SKM-1 treated with dmso at 0.1 percent for 144 hours (cell line): ENCODE results near the gene LY6G6D.

Experiments used
- DNase-seq: peaks from one replicate; lab custom pipeline; 2025; ENCODE audit not compliant: unreplicated experiment; lab: John Stamatoyannopoulos, UW

LY6G6D gene, protein sequence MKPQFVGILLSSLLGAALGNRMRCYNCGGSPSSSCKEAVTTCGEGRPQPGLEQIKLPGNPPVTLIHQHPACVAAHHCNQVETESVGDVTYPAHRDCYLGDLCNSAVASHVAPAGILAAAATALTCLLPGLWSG

DNA sequence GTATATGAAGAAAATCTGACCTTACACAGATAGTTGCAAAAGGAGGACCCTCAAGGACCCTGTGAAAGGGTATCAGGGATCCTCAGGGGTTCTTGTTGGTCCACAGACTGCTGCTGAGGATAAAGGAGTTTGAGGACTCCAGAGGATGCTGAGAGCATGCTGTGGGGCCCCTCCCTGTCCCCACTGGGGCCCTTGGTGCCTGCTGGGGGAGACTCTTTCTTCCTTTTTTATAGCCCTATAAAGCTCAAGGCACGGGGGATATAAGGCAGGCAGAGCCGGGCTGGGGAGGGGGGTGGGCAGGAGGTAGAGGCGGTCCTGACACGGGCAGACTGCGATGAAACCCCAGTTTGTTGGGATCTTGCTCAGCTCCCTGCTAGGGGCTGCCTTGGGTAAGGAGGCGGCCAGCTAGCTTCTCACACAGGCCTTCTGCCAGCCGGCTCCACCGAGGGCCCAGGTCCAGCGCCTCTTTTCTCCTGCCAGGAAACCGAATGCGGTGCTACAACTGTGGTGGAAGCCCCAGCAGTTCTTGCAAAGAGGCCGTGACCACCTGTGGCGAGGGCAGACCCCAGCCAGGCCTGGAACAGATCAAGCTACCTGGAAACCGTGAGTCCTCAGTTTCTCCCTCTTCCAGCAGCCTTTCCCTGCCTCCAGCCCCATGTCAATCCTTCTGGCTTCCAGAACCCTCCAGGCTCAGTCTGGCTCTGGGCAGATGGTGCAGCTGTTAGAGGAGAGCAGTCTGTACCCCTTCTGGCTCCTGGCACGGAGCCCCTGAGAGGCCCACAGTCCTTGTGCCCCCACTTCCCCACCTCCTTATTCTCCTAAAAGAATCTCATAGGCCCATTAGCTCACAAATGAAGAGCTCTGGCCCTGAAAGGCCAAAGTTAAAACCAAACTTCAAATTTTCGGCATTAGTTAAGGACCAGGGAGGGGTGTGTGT is at the start of gene LY6G6D:
LY6G6D (plus strand) TSS at position 327 of the 937 bp plus-strand sequence; CDS start at position 335, 8 bp downstream.
- no peak for DNase-seq

GRCh38 chr6:31665501-31666336 is 49.4 kb upstream of the LY6G6D start, which contains the start of gene CSNK2B:
TSS of gene CSNK2B (plus strand) at chr6:31666080. CDS start at chr6:31666832, 752 bp downstream.
- DNase-seq, result peak; percentile 99

GRCh38 chr6:31666337-31666965 is 48.7 kb upstream of the LY6G6D start:
- DNase-seq, result no peak

GRCh38 chr6:31669676-31670075 is 45.5 kb upstream of the LY6G6D start, which contains the start of gene LY6G5B:
TSS of gene LY6G5B (plus strand) at chr6:31669976. CDS start at chr6:31670951, 975 bp downstream.
- DNase-seq, result no peak

DNA sequence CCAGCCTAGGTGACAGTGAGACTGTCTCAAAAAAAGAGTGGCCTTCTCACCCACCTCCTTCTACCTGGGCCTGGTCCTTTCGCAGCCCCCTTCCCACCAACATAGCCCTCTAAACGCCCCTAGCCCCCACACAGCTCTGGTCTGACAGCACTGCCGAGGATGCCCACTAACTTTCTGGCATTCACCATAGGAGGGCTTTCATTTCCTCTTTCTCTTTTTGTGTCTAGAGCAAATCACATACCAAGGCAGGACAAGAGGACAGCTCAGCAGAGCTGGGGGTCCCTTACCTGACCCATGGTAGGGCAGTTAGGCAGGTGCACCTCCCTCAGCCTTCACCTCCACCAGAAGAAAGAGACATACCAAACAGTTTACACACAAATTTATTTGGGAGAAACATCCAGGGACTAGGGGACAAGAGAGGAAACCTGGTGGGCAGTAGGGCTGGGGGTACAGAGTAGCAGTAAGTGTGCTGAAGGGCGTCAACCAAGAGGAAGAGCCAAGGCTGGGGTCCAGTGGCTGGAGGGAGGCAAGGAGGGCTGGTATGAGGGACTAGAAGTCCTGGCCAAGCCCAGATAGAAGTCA is 38.7 kb upstream of the LY6G6D start:
- no peak for DNase-seq

DNA sequence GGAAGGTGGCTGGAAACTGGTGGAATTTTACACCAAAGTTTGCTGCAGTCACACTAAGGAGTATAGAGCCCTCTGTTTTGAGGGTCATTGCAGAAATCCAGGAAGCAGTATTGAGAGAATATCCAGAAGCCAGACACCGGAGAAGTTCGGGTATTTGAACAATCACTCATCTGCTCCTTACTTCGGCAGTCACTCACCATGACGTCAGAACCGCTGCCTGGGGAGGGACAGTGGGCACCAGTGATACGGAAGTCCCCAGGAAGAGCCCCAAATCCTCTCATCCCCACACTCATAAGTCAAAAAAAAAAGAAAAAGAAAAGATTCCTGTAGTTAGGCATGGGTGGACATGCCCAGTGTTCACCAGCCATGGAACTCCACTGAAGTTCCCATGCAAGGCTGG is 38.2 kb upstream of the LY6G6D start:
- no peak for DNase-seq

- DNase-seq, result no peak
Observed at GRCh38 chr6:31677955-31678354, 37.2 kb upstream of the LY6G6D start.

DNA sequence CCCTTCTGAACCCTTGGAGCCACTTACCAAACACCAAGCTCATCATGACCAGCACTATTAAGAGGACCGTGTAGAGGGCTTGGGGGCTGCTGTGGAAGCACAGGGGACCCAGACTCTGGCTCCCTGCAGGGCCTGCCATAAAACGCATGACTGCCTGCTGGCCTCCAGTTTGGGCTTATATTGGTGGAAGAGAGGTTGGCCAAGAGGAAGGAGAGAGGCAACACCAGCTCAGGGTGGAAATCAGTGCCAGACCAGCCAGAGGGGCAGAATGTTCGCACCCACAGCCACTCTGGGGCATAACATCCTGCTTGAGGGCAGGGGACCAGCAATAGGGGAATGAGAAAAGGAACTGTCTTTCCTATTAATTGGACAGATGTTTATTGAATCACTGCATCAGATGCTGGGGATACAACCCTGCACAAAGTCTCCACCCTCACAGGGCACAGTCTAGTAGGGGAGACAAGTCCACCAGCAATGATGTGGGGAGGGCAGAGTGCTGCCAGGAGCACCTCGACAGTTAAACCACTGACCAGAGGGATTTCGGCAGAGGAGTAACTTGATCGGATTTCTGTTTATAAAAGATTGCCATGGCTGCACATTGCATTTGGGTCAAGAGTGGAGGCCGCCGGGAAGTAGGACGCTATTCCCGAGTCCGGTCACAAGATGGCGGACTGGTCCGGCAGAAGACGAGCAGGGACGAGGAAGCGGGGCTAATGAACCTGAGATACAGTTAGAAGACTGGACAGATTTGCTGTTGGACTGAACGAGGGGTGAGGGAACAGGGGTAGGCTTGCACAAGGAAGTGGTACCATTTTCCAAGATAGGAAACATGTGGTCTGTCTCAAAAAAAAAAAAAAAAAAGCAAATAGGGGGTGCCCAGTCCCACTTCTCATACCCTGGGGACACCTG is 34.7 kb upstream of the LY6G6D start, which contains the start of gene LY6G5C:
LY6G5C (minus strand) TSS at position 842 of the 909 bp plus-strand sequence; CDS start at position 148, 694 bp downstream.
- DNase-seq, result peak; percentile 75

DNA sequence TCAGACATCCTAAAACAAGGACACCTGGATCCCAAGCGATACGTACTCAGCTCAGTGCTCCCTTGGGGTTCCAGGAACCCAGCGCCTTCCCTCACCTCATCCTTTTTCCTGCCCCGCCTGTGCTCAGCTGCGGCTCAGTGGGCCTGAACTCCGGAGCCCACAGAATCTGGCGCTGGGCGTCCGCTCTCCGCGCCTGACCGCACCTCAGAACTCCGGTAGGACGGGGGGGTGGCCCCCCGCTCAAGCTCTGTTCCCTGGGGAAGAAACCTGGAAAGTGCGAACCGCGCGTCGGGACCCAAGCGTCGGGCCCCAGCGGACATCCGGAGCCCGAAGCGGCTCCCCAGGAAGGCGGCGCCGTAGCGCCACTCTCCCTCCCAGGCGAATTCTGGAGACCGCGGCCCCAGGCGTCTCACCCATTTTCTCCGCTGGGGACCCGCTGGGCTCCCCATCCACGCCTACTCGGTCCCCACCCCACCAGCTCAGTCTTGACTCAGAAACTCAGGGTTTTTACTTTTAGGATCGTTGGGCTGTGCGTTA is 33.9 kb upstream of the LY6G6D start:
- no peak for DNase-seq

GRCh38 chr6:31683591-31683990 is 31.6 kb upstream of the LY6G6D start:
- DNase-seq, result no peak

- DNase-seq, result no peak
Observed at GRCh38 chr6:31686483-31686882, 28.7 kb upstream of the LY6G6D start.

DNA sequence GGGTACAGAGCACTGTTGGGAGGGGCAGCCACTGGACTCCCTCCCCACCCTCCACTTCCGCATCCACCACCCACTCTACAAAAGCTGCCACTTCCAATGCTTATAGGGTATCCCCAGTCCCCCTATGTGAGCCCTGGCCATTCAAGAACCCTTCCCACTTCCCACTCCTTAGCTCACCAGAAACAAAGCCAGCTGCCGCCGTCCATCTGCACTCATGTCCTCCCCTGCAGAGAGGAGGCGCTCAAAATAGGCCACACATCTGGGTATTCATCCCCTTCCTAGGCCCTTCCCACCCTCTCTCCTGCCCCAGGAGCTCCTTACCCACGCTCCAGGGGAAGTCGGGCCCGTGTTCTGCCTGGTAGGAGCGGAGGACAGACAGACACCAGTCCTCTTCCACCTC is 27.8 kb upstream of the LY6G6D start:
- DNase-seq, result no peak

DNA sequence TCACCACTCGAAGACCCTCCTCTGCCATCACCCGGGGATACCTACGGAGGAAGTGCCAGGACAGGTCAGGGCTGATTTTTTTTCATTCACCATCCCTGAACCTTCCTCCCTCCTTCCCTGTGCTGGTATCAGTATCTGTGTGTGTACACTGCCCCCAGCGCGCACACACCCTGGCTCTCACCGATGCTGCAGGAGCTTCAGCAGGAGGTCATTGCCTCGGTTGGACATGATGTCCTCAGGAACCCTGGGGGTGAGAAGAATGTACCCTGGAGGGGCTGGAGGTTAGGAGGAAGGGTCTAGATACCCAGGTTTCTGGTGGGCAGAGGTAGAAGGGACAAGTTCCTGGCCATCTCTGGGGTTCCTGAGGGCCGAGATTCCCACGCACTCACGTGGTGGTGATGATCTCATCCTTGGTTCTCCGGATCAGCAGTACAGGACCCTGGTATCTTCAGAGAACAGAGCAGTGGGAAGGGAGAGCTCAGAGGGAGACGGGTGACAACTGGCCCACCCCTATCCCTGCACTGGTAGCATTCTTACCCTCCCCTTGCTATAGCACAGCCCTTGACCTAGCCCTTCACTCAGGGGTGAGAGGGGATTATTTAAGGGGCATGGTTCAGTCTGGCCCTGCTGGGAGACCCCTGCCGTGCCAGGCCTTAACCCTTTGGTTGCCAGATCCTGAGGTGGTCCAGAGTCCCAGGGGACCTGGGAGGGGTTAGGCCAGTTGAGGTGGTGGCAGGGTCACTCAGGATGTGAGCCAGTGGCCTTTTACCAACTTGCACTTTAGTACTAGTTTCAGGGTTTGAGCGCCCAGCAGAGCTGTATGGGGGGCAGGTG is 27.1 kb upstream of the LY6G6D start:
- DNase-seq, result no peak

- no peak for DNase-seq
Observed at GRCh38 chr6:31689249-31690110, 25.7 kb upstream of the LY6G6D start.

GRCh38 chr6:31690231-31691077 is 24.7 kb upstream of the LY6G6D start:
- DNase-seq, result no peak

- no peak for DNase-seq
Observed at GRCh38 chr6:31691078-31691463, 24.1 kb upstream of the LY6G6D start.
